HL-60 (cell line): ENCODE data around the gene PIGP.

Experiments
- DNase-seq, 2 experiments: peaks; one replicate each; pipeline ENCODE4 v3.0.0-alpha.2; 2010 to 2020; ENCODE audit warnings: low read depth in 1 of 2, low spot score in 1 of 2
- H3K27ac ChIP-seq: fragments of 250-450 bp; sonication (Bioruptor Pico); replicated peaks from 2 replicates; pipeline ENCODE4 v1.5.1; 2020; ENCODE audit warnings: mild to moderate bottlenecking, moderate library complexity
- H3K27me3 ChIP-seq: fragments of 250-450 bp; sonication (Bioruptor Pico); 2 replicates; pipeline ENCODE4 v1.5.1; 2021; ENCODE audit warnings: mild to moderate bottlenecking, moderate library complexity; ENCODE audit not compliant: insufficient read depth, poor library complexity, severe bottlenecking
- H3K4me3 ChIP-seq: replicated peaks from 2 replicates; pipeline ENCODE4 v1.5.1; 2011; ENCODE audit warnings: mild to moderate bottlenecking, control low read depth, low read length; ENCODE audit not compliant: insufficient read depth
- CTCF ChIP-seq: IDR thresholded peaks from one replicate; pipeline ENCODE4 v1.5.1; 2011; ENCODE audit warnings: low read length, control low read depth, inconsistent platforms; ENCODE audit not compliant: insufficient read depth
- GABPA ChIP-seq: IDR thresholded peaks from 2 replicates; pipeline ENCODE4 v1.6.1; 2012; ENCODE audit warnings: low read depth
- POLR2AphosphoS5 ChIP-seq: IDR thresholded peaks from 2 replicates; pipeline ENCODE4 v1.6.1; 2012; ENCODE audit warnings: low read depth
- REST ChIP-seq: IDR thresholded peaks from 2 replicates; pipeline ENCODE4 v1.6.1; 2012; ENCODE audit warnings: low read depth; ENCODE audit not compliant: insufficient replicate concordance
- SPI1 ChIP-seq: IDR thresholded peaks from 2 replicates; pipeline ENCODE4 v1.6.1; 2012; ENCODE audit warnings: low read depth, mild to moderate bottlenecking, borderline replicate concordance

Gene PIGP

GRCh38 chr21:37030864-37031263 is 42.0 kb downstream of the PIGP start:
- no peak for DNase-seq
- no peak overlapping the region for H3K4me3 ChIP-seq
- no peak overlapping the region for H3K27ac ChIP-seq
- H3K27me3 ChIP-seq = no peaks in the 10 kb centered on the region
- TF ChIP-seq SPI1 = no peak
- TF ChIP-seq REST = no peak
- no peak for TF ChIP-seq GABPA
- no peak for TF ChIP-seq CTCF
- TF ChIP-seq POLR2AphosphoS5 = no peak

- no peak for DNase-seq
- no peaks in the 10 kb centered on the region for H3K27me3 ChIP-seq
- no peak overlapping the region for H3K4me3 ChIP-seq
- TF ChIP-seq GABPA (no peak), REST (no peak), SPI1 (no peak), POLR2AphosphoS5 (no peak)
- no peak overlapping the region for H3K27ac ChIP-seq
These were observed 44.3 kb downstream of the PIGP start for GRCh38 chr21:37028570-37028969.

- H3K4me3 ChIP-seq = no peak overlapping the region
- TF ChIP-seq SPI1 (no peak), CTCF (no peak), GABPA (no peak), REST (no peak), POLR2AphosphoS5 (no peak)
- DNase-seq = no peak
- H3K27me3 ChIP-seq = no peaks in the 10 kb centered on the region
- H3K27ac ChIP-seq = no peak overlapping the region
These were observed 46.4 kb downstream of the PIGP start for GRCh38 chr21:37026499-37026898.
